PFSK-1 (cell line): Measurements from ENCODE around the gene HMG20B.

Experiments
- REST ChIP-seq, 2 experiments: IDR thresholded peaks; 2 replicates each; pipeline versions ENCODE4 v1.6.1 to v1.8.0; 2011 to 2012; ENCODE audit warnings: low read depth in 2 of 2, low read length in 2 of 2, control low read depth in 1 of 2, inconsistent platforms in 1 of 2, mild to moderate bottlenecking in 1 of 2, moderate library complexity in 1 of 2; ENCODE audit not compliant: insufficient read depth in 1 of 2
- TAF1 ChIP-seq: IDR thresholded peaks from 2 replicates; pipeline ENCODE4 v1.6.1; 2012; ENCODE audit warnings: low read length, control low read depth, borderline replicate concordance; ENCODE audit not compliant: insufficient read depth

GRCh38 chr19:3589949-3590348 lies 17.2 kb downstream of the HMG20B start:
- TF ChIP-seq TAF1 (no peak), REST (IDR thresholded peaks at IDR 0.05; ENCODE audit: insufficient read depth in 1 of 2, low read depth in 2 of 2, low read length in 2 of 2) (no peak)
